Activated CD8-positive, alpha-beta memory T cell treated with anti-CD3 and anti-CD28 coated beads for 24 hours (primary cell): ENCODE results near the gene MAPK1.
"Not testable (repeated sequence)": the region's sequence is repeated elsewhere in the genome, so short reads cannot be mapped to it uniquely, and the experiment has no call there.

Source experiments
- DNase-seq: peaks from one replicate; pipeline ENCODE4 v3.0.0-alpha.2; 2020

The MAPK1 gene

DNA sequence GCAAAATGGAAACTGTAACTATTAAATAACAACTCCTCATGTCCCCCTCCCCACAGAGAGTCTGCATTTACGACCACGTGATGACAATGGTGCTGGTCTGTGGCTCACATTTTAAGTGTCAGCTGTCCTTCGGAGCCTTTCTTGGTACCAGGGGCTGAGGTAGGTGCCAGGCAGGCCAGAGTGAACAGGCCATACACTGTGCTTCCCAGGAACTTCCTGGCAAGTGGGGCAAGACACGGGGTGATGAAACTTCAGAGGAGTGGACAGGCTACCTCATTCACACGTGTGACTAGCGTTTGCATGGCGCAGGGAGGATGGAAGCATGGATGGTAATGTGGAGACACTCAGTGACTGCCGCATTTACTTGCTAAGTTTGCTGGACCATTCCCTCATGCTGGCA is 121.5 kb downstream of the MAPK1 start:
- no peak for DNase-seq

DNA sequence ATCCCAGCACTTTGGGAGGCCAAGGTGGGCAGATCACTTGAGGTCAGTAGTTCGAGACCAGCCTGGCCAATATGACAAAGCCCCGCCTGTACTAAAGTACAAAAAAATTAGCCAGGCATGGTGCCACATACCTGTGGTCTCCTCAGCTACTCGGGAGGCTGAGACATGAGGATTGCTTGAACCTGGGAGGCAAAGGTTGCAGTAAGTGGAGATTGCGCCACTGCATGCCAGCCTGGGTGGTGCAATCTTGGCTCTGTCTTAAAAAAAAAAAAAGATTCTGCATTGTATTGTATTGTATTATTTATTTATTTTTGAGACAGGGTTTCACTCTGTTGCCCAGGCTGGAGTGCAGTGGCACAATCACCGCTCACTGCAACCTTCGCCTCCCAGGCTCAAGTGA is 122.5 kb downstream of the MAPK1 start:
- not testable (repeated sequence) for DNase-seq

DNA sequence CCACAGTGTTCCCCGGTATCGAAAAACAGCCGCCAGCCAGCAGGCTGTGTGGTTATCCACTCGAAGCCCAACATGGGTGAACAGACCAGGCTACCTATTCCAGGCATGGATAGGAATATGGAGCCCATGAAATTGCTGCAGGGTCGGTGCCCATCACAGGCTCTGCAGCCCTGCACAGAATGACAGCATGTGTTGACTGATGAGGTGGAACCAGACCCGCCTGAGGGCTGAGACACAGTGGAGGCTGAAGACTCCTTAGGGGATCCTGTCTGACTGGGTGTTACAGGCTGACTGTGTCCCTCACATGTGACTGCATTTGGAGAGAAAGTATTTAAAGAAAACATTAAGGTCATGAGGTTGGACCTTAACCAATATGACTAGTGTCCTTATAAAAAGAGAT is 125.7 kb downstream of the MAPK1 start:
- no peak for DNase-seq

DNA sequence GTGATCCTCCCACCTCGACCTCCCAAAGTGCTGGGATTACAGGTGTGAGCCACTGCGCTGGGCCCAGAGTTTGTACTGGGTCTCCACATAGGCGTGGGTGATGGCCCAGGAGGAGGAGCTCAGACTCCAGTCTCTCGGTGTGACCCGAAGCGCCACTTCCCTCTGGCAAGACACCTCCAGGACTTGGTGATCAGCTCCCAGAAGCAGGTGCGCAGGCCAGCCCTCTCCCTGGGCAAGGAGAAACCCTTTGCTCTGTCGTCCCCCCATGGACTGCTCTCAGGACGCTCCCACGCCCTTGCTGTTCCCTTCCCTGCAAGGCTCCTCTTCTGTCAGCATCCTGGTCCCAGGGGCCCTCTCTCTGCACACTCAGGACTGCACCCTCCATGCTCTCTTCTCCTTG is 126.4 kb downstream of the MAPK1 start:
- no peak for DNase-seq

DNA sequence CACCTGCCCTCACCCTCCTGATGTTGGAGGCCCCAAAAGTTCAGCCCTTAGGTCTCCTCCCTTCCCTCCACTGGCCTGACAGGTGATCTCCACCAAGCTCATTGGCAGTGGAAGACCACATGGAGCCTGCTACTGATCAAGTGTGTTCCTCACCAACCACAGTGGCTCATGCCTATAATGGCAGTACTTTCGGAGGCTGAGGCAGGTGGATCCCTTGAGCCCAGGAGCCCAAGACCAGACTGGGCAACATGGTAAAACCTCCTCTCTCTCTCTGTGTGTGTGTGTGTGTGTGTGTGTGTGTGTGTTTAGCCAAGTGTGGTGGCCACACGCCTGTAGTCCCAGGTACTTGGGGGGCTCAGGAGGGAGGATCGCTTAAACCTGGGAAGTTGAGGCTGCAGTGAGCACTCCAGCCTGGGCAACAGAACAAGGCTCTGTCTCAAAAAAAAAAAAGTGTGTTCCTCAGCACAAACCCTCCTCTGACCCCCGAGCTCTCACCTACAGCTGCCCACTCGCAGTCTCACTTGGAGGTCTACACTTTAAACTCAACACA is 127.5 kb downstream of the MAPK1 start:
- no peak for DNase-seq

DNA sequence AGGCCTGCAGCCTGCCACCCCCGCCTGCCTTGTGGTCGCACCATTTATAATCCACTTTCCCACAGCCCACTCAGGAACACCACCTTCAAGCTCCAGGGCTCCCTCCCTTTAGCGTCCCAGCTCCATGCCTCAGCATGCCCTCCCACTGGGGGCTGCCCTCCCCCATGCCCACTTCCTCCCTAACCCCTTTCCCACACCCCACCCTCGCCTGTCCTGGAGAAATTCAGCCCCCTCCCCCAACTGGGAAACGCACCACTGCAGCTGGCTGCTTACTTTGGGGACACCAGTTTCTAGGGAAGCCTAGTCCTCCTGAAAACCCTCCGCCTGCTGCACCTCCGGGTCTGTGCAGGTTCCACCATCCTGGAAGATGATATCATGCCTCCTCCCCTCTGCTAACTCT is 128.5 kb downstream of the MAPK1 start:
- DNase-seq, result no peak

DNA sequence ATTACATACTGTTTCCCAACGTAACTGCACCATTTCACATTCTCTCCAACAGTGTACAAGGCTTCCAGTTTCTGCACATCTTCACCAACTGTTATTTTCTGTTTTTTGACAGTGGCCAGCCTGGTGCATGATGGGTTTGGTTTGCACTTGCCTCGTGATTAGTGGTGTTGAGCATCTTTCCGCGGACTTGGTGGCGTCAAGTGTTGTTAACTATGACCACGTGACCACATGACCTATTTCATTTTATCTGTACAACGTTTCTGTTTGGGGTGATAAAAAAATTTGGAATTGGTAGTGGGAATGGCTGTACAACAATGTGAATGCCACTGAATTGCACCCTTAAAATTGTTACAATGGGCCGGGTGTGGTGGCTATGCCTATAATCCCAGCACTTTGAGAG is 129.4 kb downstream of the MAPK1 start:
- no peak for DNase-seq

DNA sequence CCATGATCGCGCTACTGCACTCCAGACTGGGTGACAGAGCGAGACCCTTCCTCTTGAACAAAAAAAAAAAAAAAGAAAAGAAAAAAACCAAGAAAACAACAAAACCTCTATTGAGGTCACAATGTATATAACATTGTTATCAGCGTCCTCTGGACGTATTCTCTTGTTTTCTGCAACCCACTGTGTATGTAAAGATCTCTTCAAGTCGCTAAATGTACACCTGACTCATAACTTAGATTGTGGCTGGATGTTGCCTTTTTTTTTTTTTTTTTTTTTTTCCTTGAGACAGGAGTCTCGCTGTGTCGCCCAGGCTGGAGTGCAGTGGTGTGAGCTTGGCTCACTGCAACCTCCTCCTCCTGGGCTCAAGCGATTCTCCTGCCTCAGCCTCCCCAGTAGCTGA is 130.5 kb downstream of the MAPK1 start:
- no peak for DNase-seq

DNA sequence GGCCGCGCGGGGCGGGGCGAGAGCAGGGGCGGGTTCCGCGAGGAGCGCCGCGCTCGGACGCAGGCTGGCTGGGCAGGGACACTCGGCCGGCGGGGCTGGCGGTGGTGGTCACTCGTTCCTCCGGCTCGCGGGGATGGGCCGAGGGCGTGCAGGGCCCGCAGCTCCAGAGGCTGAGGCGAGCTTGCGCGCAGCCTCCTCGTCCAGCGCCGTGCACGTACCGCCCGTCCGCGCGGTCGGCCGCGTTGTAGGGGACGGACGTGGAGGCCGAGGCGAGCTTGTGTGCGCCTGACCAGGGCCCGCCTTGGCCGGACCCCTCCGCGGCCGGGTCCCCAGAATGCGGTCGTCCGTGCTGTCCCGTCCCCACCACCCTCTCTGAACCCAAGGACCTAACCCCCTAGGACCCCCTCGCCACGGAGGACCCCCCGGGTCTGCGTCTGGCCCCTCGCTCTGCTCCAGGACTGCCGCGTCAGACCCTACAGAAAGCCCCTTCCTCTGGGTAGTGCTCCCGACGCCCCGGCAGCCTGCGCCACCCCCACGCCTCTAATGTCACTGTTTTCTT is 131.3 kb downstream of the MAPK1 start:
- DNase-seq, result no peak

DNA sequence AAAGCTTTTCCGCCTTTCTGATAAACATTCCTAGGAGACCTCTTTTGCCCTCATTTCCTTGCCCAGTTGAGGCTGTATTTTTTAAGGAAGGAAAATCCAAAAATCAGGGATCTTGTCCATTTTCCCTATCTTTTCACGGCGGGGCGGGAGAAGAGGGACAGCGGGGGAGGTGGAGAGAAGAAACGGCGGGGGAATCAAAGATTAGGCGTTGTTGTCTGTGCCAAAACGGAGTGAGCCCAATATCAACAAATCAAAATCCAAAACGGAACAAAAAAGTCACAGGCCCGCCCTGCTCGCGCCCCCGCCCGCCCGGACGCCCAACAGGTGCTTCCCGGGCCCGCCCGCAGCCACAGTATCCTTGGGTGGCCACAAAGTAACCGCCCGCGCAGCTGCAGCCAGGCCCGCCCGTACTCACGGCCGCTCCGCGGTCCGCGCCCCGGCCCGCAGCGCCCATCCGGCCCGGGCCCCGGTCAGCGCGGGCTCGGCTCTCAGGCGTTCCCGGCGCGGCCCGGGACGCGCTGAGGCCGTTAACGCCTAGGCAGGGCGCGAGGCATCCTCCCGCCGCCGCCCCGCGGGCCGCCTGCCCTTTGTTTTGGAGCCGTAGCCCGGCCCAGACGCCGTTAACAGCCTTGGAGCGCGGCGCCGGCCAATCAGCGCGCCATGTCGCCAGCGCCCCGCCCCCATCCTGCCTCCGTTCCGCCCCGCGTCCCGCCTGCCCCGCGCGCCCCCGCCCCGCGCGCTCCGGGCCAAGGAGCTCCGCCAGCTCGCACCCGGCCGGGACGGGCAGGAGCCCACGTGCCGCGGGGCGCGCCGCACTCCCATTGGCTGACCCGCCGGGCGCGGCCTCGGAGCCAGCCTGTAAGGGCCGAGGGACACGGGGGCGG is 132.0 kb downstream of the MAPK1 start, which contains the start of gene YPEL1:
TSS of gene YPEL1 (minus strand) at position 595 of the 884 bp plus-strand sequence. CDS start 25,050 bp downstream, outside the sequence.
- peak; percentile 97 for DNase-seq

DNA sequence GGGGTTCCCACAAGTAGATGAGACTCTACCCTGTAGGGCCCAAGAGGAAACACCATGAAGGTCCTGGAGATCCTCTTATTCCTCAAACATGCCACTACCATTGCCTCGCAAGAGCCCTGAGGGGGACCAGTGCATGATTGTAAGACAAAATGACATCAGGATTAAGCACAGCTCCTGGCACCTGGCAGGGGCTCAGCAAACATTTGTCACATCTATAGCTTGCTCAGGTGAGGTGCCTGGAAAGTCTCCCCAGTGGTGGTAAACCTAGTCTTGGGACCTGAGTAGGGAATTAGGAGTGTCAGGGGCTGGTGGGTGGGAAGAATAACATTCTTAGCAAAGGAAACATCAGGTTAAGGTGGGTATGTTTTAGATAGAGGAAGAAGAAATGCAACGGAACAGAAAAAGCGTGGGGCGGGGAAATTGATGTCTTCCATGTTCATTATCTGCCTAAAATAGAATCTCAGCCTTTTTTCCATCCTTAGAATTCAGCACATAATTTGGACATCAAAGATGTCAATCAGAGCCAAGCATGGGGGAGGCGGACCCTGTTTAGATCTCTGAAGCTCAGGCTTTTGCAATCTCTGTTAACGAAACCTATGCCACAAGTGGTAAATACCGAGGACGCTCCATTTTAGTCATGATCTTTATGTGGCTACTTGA is 132.8 kb downstream of the MAPK1 start:
- DNase-seq, result no peak

DNA sequence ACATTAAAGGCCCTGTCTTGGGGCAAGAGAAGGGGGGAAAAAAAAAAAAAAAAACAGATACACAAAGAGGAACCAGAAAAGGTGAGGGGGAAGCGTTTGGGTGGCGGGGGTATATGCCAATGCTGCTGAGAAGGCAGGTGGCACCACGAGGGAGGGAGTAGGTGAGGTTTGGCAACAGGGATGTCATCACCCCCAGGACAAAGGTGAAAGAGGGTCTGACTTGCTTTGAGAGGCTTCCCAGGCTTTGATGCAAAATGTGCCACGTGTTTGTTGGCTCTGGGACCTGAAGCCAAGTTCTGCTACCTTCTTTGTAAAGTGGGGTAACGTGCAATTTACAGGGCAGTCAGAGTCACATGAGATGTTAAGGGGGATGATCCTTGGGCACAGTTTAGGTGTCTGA is 135.9 kb downstream of the MAPK1 start:
- DNase-seq, result no peak

DNA sequence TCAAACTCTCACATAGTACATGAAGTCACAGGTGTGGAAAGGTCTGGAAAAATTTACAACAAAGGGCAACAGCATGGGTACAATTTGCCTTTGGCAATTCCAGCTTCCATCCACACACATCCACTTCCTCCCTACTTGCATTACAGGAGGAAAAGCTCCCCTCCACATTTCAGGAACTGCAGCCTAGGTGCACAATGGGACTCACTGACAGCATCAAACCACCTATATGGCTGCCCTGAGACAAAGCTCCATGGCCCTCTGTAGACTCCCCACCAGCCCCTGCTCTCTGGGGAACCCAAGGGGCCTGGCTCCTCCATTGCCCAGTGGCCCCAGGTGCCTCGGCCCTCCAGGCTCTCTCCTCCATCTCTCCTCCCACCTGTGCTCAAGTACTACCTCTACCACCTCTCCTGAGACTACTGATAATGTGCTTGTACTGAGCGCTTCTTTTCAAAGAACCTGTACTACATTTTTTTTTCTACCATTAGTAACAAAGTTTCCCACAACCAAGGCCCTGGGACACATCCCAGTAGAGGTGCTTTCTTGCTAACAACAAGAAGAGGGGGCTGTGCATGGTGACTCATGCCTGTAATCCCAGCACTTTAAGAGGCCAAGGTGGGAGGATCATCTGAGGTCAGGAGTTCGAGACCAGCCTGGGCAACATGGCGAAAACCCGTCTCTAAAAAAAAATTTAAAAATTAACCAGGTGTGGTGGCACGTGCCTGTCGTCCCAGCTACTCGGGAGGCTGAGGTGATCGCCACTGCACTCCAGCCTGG is 136.7 kb downstream of the MAPK1 start:
- DNase-seq, result no peak

DNA sequence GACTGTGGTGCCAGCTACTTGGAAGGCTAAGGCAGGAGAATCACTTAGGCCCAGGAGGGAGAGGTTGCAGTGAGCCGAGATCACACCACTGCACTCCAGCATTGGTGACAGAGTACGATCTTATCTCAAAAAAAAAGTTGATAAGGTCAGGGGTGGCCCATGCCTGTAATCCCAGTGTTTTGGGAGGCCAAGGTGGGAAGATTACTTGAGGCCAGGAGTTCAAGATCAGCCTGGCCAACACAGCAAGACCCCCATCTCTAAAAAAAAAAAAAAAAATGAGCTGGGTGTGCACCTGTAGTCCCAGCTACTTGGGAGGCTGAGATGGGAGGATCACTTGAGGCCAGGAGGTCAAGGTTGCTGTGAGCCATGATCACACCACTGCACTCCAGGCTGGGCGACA is 138.3 kb downstream of the MAPK1 start:
- DNase-seq, result not testable (repeated sequence)

DNA sequence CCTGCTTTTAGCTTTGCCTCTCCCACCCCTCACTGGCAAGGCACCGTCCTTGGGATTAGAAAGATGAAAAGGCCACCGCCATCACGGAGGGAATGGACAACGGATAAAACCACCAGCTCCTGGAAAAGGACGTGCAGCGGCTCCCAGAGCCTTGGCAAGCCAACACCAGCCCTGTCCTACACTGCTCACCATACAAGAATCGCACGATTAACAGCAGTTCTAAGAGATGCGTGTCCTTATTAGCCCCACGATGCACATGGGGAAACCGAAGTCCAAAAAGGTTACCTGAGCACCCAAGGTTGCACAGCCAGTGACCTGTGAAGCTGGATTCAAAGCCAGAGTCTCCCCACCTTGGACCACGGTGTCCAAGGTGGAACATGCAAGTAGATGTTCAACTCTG is 139.2 kb downstream of the MAPK1 start:
- DNase-seq, result no peak

DNA sequence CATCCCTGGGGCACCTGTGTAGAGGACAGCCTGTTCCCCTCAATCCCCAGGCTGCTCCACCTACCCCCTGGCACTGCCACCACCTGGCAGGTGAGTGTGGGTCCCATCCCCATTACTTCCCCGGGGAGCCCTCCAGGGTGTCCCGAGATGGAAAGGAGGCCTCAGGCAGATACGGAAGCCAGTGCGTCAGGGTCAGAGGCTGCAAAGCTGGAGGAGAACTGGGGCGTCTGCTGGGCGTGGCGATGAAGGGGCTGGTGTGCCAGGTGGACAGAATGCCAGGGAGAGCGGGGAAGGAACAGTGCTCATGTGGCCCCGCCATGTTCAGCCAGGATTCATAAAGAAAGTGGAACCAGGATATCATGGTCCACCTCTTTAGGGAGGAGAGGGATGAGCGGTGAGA is 139.7 kb downstream of the MAPK1 start:
- no peak for DNase-seq

DNA sequence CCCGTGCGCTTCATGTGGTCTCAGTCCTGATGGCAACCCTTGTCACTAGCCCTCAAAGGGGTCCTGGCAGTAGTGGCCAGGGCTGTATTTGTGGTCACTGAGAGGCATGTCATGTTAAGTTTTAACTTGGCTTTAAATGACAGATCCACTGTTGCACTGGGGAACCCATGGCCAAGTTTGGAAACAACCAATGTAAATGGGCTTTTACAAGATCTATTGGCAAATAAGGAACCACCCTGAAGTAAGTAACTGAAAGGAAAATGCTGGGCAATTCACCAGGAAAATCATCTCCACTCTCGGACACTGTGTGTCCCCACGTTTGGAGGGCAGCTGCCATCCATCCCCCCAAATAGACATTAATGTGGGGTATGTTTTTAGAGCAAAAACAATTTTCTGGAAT is 140.3 kb downstream of the MAPK1 start:
- no peak for DNase-seq

DNA sequence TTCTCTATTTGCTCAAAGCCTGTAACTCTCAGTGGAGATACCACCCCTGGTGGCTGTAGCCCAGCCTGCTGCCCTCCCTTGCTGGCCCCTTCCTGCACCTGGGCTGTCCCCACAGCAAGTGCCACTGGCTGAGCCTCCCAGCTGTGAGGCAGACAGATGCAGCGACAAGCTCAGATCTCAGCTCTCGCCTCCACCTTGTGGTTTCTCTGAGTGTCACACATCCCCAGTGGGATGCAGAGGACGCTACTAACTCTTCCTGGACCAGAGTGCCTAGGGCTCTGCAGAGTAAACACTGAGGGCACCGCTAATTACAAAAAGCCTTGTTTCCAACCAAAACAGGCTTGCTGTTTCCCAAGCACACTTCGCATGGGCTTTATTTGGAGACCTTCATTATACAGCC is 140.8 kb downstream of the MAPK1 start:
- peak; percentile 67 for DNase-seq

DNA sequence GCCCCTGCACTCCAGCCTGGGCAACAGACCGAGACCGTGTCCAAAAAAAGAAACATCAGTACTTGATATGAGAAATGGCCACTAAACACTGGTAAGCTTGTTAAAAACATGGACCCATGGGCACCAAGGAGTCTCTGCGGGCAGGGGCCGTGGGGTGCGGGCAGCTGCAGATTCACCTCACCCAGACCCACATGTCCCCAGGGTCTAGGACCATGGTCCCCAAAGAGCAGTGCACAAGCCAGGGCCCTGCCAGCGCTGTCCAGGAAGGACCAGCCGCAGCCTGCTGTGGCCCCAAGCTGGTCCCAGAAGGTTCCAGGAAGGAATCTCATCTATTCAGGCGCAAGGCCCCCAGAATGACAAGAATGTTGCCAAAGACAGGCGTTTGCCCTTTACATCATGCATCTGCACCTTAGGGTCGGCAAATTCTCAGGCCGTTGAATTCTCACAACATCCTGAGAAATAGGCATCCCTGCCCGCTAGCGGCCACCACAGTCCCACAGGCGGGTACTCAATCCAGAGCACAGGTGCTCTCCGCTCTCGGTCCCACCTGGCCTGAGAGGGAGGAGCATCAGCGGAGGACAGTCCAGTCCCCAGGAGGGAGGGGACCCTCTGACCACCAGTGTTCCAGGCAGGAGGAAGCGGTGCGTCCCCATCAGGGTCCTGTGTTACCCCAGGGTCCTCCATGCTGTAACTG is 141.3 kb downstream of the MAPK1 start:
- no peak for DNase-seq

DNA sequence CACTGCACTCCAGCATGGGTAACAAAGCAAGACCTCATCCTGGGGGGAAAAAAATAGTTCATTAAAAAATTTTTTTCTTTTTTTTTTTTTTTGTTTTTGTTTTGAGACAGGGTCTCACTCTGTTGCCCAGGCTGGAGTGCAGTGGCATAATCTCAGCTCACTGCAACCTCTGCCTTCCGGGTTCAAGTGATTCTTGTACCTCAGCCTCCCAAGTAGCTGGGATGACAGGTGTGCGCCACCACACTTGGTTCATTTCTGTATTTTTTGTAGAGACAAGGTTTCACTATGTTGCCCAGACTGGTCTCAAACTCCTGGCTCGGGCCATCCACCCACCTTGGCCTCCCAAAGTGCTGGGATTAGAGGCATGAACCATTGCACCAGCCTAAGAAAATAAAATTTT is 142.9 kb downstream of the MAPK1 start:
- DNase-seq, result not testable (repeated sequence)

DNA sequence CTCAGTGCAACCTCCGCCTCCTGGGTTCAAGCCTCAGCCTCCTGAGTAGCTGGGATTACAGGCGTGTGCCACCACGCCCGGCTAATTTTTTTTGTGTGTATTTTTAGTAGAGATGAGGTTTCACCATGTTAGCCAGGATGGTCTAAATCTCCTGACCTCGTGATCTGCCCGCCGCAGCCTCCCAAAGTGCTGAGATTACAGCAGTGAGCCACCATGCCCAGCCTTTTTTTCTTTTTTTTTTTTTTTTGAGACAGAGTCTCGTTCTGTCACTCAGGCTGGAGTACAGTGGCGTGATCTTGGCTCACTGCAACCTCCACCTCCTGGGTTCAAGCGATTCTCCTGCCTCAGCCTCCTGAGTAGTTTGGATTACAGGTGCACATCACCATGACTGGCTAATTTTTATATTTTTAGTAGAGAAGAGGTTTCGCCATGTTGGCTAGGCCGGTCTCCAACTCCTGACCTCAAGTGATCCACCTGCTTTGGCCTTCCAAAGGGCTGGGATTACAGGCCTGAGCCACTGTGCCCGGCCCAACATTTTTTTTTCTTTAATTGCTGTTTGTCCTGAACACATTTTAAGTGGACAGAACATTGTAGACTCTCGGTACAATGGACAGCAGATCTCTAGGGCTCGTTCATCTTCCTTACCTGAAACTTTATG is 146.1 kb downstream of the MAPK1 start:
- DNase-seq, result not testable (repeated sequence)
